Measurements from ENCODE around the gene GLYATL1B. TPM values are rescaled to one million over a fixed set of nuclear protein-coding genes. Genes with fewer than 3 reads are reported as not detected.
A peak's percentile ranks its signal among the peaks of the same experiment; 100 is the strongest.
"Not testable (repeated sequence)": the region's sequence is repeated elsewhere in the genome, so short reads cannot be mapped to it uniquely, and the experiment has no call there.

GLYATL1B gene
- total and polyA plus RNA-seq, 2 of the 8 experiments (the other 6 are each of a cell fraction or from before 2014, with no cell fraction given), result not detected

GRCh38 chr11:59058120-59059033 is 27.7 kb upstream of the GLYATL1B start (continued):
- TF ChIP-seq, protein P1, sequence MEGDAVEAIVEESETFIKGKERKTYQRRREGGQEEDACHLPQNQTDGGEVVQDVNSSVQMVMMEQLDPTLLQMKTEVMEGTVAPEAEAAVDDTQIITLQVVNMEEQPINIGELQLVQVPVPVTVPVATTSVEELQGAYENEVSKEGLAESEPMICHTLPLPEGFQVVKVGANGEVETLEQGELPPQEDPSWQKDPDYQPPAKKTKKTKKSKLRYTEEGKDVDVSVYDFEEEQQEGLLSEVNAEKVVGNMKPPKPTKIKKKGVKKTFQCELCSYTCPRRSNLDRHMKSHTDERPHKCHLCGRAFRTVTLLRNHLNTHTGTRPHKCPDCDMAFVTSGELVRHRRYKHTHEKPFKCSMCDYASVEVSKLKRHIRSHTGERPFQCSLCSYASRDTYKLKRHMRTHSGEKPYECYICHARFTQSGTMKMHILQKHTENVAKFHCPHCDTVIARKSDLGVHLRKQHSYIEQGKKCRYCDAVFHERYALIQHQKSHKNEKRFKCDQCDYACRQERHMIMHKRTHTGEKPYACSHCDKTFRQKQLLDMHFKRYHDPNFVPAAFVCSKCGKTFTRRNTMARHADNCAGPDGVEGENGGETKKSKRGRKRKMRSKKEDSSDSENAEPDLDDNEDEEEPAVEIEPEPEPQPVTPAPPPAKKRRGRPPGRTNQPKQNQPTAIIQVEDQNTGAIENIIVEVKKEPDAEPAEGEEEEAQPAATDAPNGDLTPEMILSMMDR (IDR thresholded peaks at IDR 0.05; ENCODE audit: control extremely low read depth in 1 of 3, insufficient read depth in 1 of 3, low read depth in 1 of 3, low read length in 3 of 3), result peak; percentile 90 to 91 (median 90)
- peak; percentile 27; the same call in 1 of the 2 replicates for TF ChIP-seq SP2 (IDR thresholded peaks at IDR 0.05; ENCODE audit: low read length)
- peak in 1 of 2 experiments; percentile 44; a peak in 1 of 4 replicates for TF ChIP-seq SIN3A (conservative IDR thresholded peaks at IDR 0.05 in 1 of 2, IDR thresholded peaks at IDR 0.05 in 1 of 2; ENCODE audit: low read depth in 1 of 2, low read length in 2 of 2)
- TF ChIP-seq USF2 (IDR thresholded peaks at IDR 0.05; ENCODE audit: low read length), result 0 out of 2 replicates have a peak, but pooled peaks have one; percentile 8
- peak; percentile 78 for TF ChIP-seq CHD2 (IDR thresholded peaks at IDR 0.05; ENCODE audit: low read length)

GRCh38 chr11:59060096-59060495 is 26.0 kb upstream of the GLYATL1B start:
- H4K20me1 ChIP-seq (replicated peaks in 1 of 2; ENCODE audit: control insufficient read depth in 1 of 2, insufficient read depth in 2 of 2, low read length in 2 of 2); H3K79me1 ChIP-seq (ENCODE audit: low read depth, low read length); H2AK5ac ChIP-seq (ENCODE audit: low read depth, low read length); H2AFZ ChIP-seq (ENCODE audit: low read length); H4K91ac ChIP-seq (replicated peaks; ENCODE audit: insufficient read length, low read length); H3K9ac ChIP-seq (replicated peaks in 1 of 4; ENCODE audit: extremely low read depth in 1 of 4, low read depth in 3 of 4, low read length in 3 of 4); H3K4me2 ChIP-seq (ENCODE audit: insufficient read depth in 1 of 2, low read depth in 2 of 2, low read length in 2 of 2); H4K8ac ChIP-seq (ENCODE audit: extremely low read depth, insufficient read depth, low read length); FAIRE-seq; H3K27ac ChIP-seq (ENCODE audit: low read depth, low read length); DNase-seq (ENCODE audit: low read depth in 1 of 2, low spot score in 2 of 2); H3K14ac ChIP-seq (ENCODE audit: insufficient read length); H2BK15ac ChIP-seq (ENCODE audit: low read length); H3K23me2 ChIP-seq (ENCODE audit: low read depth, low read length); H3K4me3 ChIP-seq (ENCODE audit: extremely low read depth in 1 of 4, insufficient read depth in 2 of 4, low read depth in 3 of 4, low read length in 4 of 4); H3K36me3 ChIP-seq (ENCODE audit: control insufficient read depth in 2 of 4, insufficient read depth in 4 of 4, low read length in 3 of 4); H4K5ac ChIP-seq (ENCODE audit: insufficient read length, low read depth, low read length); H3K18ac ChIP-seq (ENCODE audit: extremely low read depth, low read length); H3K9me3 ChIP-seq (ENCODE audit: insufficient read depth in 2 of 2, low read depth in 1 of 2, low read length in 1 of 2); H2BK20ac ChIP-seq (ENCODE audit: low read length); POLR2A ChIA-PET (ENCODE audit: partially characterized antibody); H3K23ac ChIP-seq (ENCODE audit: insufficient read length); H3K27me3 ChIP-seq (replicated peaks in 1 of 4; ENCODE audit: control insufficient read depth in 3 of 4, extremely low read depth in 1 of 4, insufficient read depth in 3 of 4, low read length in 3 of 4); H2BK5ac ChIP-seq (ENCODE audit: low read depth, low read length); H3K79me2 ChIP-seq (ENCODE audit: control insufficient read depth in 1 of 2, insufficient read depth in 2 of 2, low read length in 2 of 2); H2BK120ac ChIP-seq (replicated peaks; ENCODE audit: low read depth, low read length); H3K4ac ChIP-seq (replicated peaks; ENCODE audit: insufficient read length, low read depth, low read length); H3K4me1 ChIP-seq (replicated peaks in 1 of 4; ENCODE audit: control insufficient read depth in 3 of 4, insufficient read depth in 4 of 4, low read length in 3 of 4); H3K56ac ChIP-seq (replicated peaks; ENCODE audit: insufficient read length, low read depth, low read length); H2BK12ac ChIP-seq (ENCODE audit: low read depth, low read length): not testable (repeated sequence)
- 77% methylated on average over 3 of the region's 3 CpGs; no CpG with 5 or more reads in 1 of the 2 experiments for WGBS, 2 experiments (ENCODE audit: extremely low coverage in 1 of 2, insufficient coverage in 1 of 2, insufficient read length in 1 of 2, insufficient replicate concordance in 2 of 2, low coverage in 1 of 2, low lambda C conversion rate in 2 of 2, missing lambda C conversion rate in 1 of 2)
- CTCF ChIA-PET (ENCODE audit: partially characterized antibody), result interaction anchor here (0.7 to 2.2 kb wide), 7 partner anchors 13 to 154 kb away, joined by 3 to 9 read pairs (median 4); no protein-coding TSS in a partner anchor

All from H1 (cell line).